GM23248 (cell line): Measurements from ENCODE around the gene PDGFB. TPM values are rescaled to one million over a fixed set of nuclear protein-coding genes. Genes with fewer than 3 reads are reported as not detected.

Source experiments
- DNase-seq: peaks from one replicate; pipeline ENCODE4 v3.0.0-alpha.2; 2015
- H2AFZ ChIP-seq: fragments of 200-600 bp; sonication (generic); 2 replicates; pipeline ENCODE4 v1.6.1; 2016; ENCODE audit warnings: antibody characterized with exemption
- H3F3A ChIP-seq: fragments of 200-600 bp; sonication (generic); 2 replicates; pipeline ENCODE4 v1.6.1; 2016; ENCODE audit warnings: mild to moderate bottlenecking, antibody characterized with exemption, mixed run types; ENCODE audit not compliant: insufficient read depth
- H3K27ac ChIP-seq: fragments of 200-600 bp; sonication (generic); 2 replicates; pipeline ENCODE4 v1.5.1; 2016; ENCODE audit warnings: mild to moderate bottlenecking
- H3K27me3 ChIP-seq: fragments of 200-600 bp; sonication (generic); replicated peaks from 2 replicates; pipeline ENCODE4 v1.6.1; 2016; ENCODE audit warnings: mild to moderate bottlenecking; ENCODE audit not compliant: insufficient read depth
- H3K36me3 ChIP-seq: fragments of 200-600 bp; sonication (generic); 2 replicates; pipeline ENCODE4 v1.6.1; 2016; ENCODE audit warnings: low read depth, mild to moderate bottlenecking
- H3K4me1 ChIP-seq: fragments of 200-600 bp; sonication (generic); 2 replicates; pipeline ENCODE4 v1.6.1; 2016; ENCODE audit warnings: mild to moderate bottlenecking; ENCODE audit not compliant: insufficient read depth
- H3K4me2 ChIP-seq: fragments of 200-600 bp; sonication (generic); one replicate; pipeline ENCODE4 v1.6.1; 2016; ENCODE audit warnings: mild to moderate bottlenecking; ENCODE audit not compliant: unreplicated experiment
- H3K4me3 ChIP-seq: fragments of 200-600 bp; sonication (generic); 2 replicates; pipeline ENCODE4 v1.5.1; 2016; ENCODE audit warnings: mild to moderate bottlenecking
- H3K79me2 ChIP-seq: fragments of 200-600 bp; sonication (generic); 2 replicates; pipeline ENCODE4 v1.6.1; 2016; ENCODE audit warnings: mild to moderate bottlenecking; ENCODE audit not compliant: insufficient read depth
- H3K9ac ChIP-seq: fragments of 200-600 bp; sonication (generic); 2 replicates; pipeline ENCODE4 v1.6.1; 2016; ENCODE audit warnings: mild to moderate bottlenecking
- H3K9me2 ChIP-seq: fragments of 200-600 bp; sonication (generic); 2 replicates; pipeline ENCODE4 v1.6.1; 2016; ENCODE audit warnings: mixed run types, mild to moderate bottlenecking, moderate library complexity; ENCODE audit not compliant: insufficient read depth
- H3K9me3 ChIP-seq: fragments of 200-600 bp; sonication (generic); one replicate; pipeline ENCODE4 v1.6.1; 2017; ENCODE audit warnings: low read depth
- H4K20me1 ChIP-seq: fragments of 200-600 bp; sonication (generic); 2 replicates; pipeline ENCODE4 v1.6.0; 2016; ENCODE audit not compliant: insufficient read depth
- EZH2 ChIP-seq: fragments of 200-600 bp; sonication (generic); IDR thresholded peaks from 2 replicates; pipeline ENCODE4 v1.6.1; 2018; ENCODE audit warnings: antibody characterized with exemption, mild to moderate bottlenecking; ENCODE audit not compliant: insufficient read depth, poor library complexity, severe bottlenecking
- EZH2phosphoT487 ChIP-seq: fragments of 200-600 bp; sonication (generic); IDR thresholded peaks from 2 replicates; pipeline ENCODE4 v1.6.1; 2018; ENCODE audit warnings: antibody characterized with exemption, moderate library complexity, mild to moderate bottlenecking, low read depth; ENCODE audit not compliant: insufficient read depth
- WGBS, 2 experiments: methylation state at CpG; one replicate each; pipeline ENCODE4 v1.1.6; 2015 to 2017; ENCODE audit warnings: low lambda C conversion rate in 2 of 2, low coverage in 1 of 2; ENCODE audit errors: missing lambda C conversion rate in 2 of 2; 5-methylcytosine and 5-hydroxymethylcytosine counted together
- in situ Hi-C: fragments of 300-500 bp; cut with MboI; formaldehyde crosslinking; loops from 2 replicates; pipeline ENCODE4 v1.15.0; 2020
- polyA plus RNA-seq: library from polyadenylated mRNA; unstranded; fragments of >200 nt; fragmentation: Nextera tagmentation; extraction: Ambion mirVana; gene quantifications from 2 replicates; pipeline ENCODE4 v1.2.1, GENCODE V29; 2016
- total RNA-seq: library from RNA; depleted of rRNA; stranded (reverse); fragments of >200 nt; shearing (Covaris generic); gene quantifications from 2 replicates; pipeline ENCODE4 v1.2.3, GENCODE V29; 2014

PDGFB gene
- total and polyA plus RNA-seq, 2 experiments from 2014 or later: 0.14 TPM; not detected in 1

DNA sequence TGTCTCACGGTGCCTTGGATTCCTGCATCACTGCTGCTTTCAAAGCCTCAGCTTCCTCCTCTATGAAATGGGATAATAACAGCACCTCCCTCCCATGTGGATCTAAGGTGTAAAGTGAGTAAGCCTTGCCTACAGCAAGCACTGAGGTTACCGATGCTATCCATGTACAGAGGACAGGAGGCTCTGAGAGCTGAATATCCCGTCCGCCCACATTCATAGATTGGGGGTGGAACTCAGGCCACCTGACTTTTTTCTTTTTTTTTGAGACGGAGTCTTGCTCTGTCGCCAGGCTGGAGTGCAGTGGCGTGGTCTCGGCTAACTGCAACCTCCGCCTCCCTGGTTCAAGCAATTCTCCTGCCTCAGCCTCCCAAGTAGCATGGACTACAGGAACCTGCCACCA, 12.5 kb downstream of the PDGFB start:
- Histone ChIP-seq H2AFZ (no peak overlapping the region), H3K9me2 (no peaks in the 10 kb centered on the region), H3K9ac (no peak overlapping the region), H4K20me1 (no peaks in the 10 kb centered on the region), H3K4me3 (no peak overlapping the region), H3K4me1 (no peaks in the 10 kb centered on the region), H3K79me2 (no peaks in the 10 kb centered on the region), H3K4me2 (no peak overlapping the region), H3K27me3 (no peaks in the 10 kb centered on the region), H3K36me3 (no peaks in the 10 kb centered on the region), H3F3A (no peaks in the 10 kb centered on the region), H3K9me3 (no peaks in the 10 kb centered on the region), H3K27ac (no peak overlapping the region)
- WGBS, 2 experiments: 88 to 94% methylated on average over 9 of the region's 9 CpGs
- no peak for DNase-seq
- TF ChIP-seq EZH2phosphoT487: no peak
- no peak for TF ChIP-seq EZH2
- in situ Hi-C loops: no loop called here

DNA sequence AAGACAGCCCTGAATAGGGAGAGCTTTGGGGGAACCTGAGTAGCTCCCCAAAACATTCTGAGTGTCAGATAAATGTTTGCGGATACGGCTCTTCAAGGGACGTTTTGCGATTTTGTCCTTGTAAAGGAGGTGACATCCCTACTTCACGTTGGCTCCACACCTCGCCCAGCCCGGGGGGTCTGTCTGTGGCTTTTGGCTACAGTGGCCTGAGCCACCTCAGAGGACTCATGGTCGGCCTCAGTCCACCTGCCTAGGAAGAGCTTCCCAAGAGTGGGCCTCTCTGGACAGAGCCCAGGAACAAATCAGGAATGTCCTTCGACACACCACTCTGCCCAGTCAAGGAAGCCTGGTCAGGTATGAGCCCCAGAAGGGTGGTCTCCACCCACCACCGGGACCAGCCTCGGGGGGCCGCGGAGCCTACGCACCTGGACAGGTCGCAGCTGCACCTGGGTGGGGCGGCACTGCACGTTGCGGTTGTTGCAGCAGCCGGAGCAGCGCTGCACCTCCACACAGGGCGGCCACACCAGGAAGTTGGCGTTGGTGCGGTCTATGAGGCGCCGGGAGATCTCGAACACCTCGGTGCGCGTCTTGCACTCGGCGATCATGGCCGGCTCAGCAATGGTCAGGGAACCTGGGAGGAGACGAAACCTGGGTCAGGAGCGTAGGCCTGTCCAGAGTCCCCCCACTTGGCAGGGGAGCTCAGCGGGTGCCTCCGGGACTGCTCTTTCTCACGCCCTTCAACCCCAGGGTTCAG, 13.4 kb downstream of the PDGFB start:
- TF ChIP-seq EZH2phosphoT487 (no peak), EZH2 (no peak)
- Histone ChIP-seq H3K4me3 (no peak overlapping the region), H3K27ac (no peak overlapping the region), H3K9me2 (no peaks in the 10 kb centered on the region), H3K9me3 (no peaks in the 10 kb centered on the region), H3K4me2 (no peak overlapping the region), H3K79me2 (no peaks in the 10 kb centered on the region), H3F3A (no peaks in the 10 kb centered on the region), H4K20me1 (no peaks in the 10 kb centered on the region), H2AFZ (no peak overlapping the region), H3K36me3 (no peaks in the 10 kb centered on the region), H3K4me1 (no peaks in the 10 kb centered on the region), H3K27me3 (no peaks in the 10 kb centered on the region), H3K9ac (no peak overlapping the region)
- in situ Hi-C loops: no loop called here
- WGBS, 2 experiments: 92 to 93% methylated on average over 35 to 37 of the region's 37 CpGs
- DNase-seq: no peak

DNA sequence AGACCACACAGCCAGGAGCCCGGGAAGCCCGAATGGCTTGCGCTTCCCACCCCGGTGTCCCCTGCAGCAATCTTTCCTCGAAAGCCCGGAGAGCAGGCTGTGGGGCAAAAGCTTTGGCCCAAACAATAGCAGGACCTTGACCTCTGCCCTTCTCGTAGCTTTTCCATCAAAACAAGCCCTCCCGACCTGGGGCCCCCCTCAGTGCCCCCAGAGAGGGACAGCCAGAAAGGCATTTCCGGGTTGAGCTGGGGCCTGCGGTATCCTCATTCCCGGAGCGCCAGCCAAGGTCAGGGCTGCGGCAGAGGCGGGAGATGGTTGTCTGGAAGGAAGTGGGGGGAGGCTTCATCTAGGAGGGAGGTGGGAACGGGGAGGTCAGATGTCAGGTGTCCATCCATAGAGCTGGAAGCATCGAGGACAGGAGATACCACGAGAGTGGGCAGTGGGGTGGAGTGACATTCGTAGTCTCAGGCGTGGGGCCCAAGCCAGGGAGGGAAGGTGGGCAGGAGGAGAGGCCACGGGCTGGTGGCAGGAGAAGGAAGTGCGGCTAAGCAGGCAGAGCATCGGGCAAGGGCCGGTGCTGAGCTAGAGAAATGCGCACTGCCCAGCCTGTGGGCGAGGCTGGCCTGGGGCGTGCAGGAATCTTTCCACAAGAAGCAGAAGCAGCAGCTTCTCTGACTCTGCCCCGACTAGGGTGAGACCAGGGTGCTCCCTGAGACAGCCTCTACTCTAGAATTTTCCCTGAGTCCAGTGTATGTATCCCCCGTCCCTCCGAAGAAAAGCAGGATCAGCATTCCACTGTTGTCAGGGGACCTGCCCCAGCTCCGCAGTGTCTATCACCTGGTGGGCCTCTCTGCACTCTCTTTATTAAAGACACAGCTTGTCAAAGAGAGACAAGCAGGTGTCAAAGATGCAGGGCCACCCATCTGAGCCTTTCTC, 14.3 kb downstream of the PDGFB start:
- WGBS, 2 experiments: 75 to 82% methylated on average over 22 to 30 of the region's 30 CpGs
- no peaks in the 10 kb centered on the region for H3K36me3 ChIP-seq
- H3K9ac ChIP-seq: no peak overlapping the region
- H3K4me3 ChIP-seq: no peak overlapping the region
- DNase-seq: no peak
- in situ Hi-C loops: no loop called here
- H3K4me1 ChIP-seq: no peaks in the 10 kb centered on the region
- no peaks in the 10 kb centered on the region for H3F3A ChIP-seq
- H3K4me2 ChIP-seq: no peak overlapping the region
- no peaks in the 10 kb centered on the region for H3K79me2 ChIP-seq
- no peaks in the 10 kb centered on the region for H3K27me3 ChIP-seq
- no peak overlapping the region for H3K27ac ChIP-seq
- TF ChIP-seq EZH2phosphoT487 (no peak), EZH2 (no peak)
- no peak overlapping the region for H2AFZ ChIP-seq
- no peaks in the 10 kb centered on the region for H4K20me1 ChIP-seq
- H3K9me3 ChIP-seq: no peaks in the 10 kb centered on the region
- H3K9me2 ChIP-seq: no peaks in the 10 kb centered on the region

DNA sequence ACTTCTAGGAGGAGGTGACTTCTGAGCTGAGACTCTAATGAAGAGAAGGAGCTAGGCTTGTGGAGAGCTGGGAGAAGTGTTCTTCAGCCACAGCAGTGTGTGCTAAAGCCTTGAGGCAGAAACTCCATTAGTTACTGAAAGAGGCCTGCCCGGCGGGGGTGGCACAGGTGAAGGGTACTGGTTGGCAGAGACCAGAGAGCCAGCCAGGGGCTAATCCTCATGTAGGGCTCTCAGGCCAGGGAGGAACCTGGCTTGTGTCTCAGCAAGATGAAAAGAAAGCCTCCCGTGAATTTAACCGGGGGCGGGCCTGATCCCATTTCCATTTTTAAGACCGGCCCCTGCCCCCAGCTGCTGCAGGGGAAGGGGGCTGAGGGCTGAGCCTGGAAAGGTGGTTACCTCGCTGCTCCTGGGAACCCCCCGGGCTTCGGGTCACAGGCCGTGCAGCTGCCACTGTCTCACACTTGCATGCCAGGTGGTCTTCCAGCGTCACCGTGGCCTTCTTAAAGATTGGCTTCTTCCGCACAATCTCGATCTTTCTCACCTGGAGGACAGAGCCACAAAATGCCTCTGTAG, 15.0 kb downstream of the PDGFB start:
- Histone ChIP-seq H4K20me1 (no peaks in the 10 kb centered on the region), H3K4me3 (no peak overlapping the region), H3K9me3 (no peaks in the 10 kb centered on the region), H3K4me1 (no peaks in the 10 kb centered on the region), H3K27ac (no peak overlapping the region), H3K27me3 (no peaks in the 10 kb centered on the region), H2AFZ (no peak overlapping the region), H3K36me3 (no peaks in the 10 kb centered on the region), H3K9ac (no peak overlapping the region), H3F3A (no peaks in the 10 kb centered on the region), H3K79me2 (no peaks in the 10 kb centered on the region), H3K9me2 (no peaks in the 10 kb centered on the region), H3K4me2 (no peak overlapping the region)
- in situ Hi-C loops: no loop called here
- 86% methylated on average over 14 of the region's 14 CpGs for WGBS, 2 experiments
- DNase-seq: no peak
- TF ChIP-seq EZH2 (no peak), EZH2phosphoT487 (no peak)
